ENCODE results near the gene TOMM70.

The TOMM70 gene

DNA sequence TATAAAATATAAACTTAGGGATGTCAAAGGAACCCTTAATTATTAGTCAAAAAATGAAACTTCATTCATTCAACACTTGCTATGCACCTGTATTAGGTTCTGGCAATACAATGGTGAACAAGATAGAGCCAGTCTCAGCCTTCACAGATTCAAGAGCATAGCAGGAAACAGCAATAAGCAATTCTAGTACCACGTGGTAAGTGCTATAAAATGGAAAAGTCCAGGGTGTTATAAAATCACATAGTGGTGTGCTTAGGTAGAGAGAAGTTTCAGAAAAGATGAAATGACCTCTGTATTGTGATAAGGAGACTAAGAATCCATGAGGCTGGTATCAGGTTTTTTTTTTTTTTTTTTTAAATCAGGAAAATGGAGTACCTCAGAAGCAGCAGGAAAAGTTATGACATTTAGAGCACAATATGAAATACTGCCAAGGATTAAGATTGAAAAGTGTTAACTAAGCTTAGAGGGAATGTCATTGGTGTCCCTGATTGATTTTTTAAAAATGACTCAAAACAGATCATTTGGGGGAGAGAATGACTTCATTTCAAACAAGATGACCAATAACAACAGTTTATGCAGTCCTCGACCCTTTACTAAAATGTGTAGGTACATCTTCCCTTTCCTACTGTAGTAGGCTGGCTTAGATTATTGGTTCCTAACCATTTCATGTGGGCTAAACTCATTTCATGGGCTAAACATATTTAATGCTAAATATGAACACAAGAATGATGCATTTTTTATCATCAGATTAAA lies 5.0 kb downstream of the TOMM70 start:
- Mint-ChIP-seq H3K27ac (no peak overlapping the region), H3K36me3 (ENCODE audit: low read depth) (peaks cover 47% of the 10 kb centered on the region)

DNA sequence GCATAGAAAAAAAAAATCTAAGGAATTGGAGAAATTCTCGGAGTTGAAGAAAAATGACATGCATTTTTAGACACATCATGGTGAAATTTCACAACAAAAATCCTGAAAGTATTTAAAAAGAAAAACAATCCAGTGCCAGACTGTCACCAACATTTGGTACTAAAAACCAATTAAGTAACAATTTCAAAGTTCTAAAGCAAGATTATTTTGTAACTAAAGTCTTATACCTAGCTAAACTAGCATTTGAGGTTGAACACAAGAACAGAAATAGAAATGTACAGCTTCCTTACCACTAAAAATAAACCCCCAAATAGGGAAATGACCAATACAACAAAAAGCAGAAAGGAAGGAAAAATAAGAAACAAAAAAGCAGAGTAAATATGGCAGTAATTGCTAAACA lies 11.9 kb downstream of the TOMM70 start:
- Mint-ChIP-seq H3K9me3 (peaks cover 23% of the 10 kb centered on the region), H3K4me3 (no peak overlapping the region), H3K27me3 (ENCODE audit: low read depth, poor library complexity) (peaks cover 2% of the 10 kb centered on the region), H3K4me1 (no peaks in the 10 kb centered on the region), H3K27ac (no peak overlapping the region), H3K36me3 (ENCODE audit: low read depth) (peaks cover 53% of the 10 kb centered on the region)
- TF ChIP-seq, protein P1, sequence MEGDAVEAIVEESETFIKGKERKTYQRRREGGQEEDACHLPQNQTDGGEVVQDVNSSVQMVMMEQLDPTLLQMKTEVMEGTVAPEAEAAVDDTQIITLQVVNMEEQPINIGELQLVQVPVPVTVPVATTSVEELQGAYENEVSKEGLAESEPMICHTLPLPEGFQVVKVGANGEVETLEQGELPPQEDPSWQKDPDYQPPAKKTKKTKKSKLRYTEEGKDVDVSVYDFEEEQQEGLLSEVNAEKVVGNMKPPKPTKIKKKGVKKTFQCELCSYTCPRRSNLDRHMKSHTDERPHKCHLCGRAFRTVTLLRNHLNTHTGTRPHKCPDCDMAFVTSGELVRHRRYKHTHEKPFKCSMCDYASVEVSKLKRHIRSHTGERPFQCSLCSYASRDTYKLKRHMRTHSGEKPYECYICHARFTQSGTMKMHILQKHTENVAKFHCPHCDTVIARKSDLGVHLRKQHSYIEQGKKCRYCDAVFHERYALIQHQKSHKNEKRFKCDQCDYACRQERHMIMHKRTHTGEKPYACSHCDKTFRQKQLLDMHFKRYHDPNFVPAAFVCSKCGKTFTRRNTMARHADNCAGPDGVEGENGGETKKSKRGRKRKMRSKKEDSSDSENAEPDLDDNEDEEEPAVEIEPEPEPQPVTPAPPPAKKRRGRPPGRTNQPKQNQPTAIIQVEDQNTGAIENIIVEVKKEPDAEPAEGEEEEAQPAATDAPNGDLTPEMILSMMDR (IDR thresholded peaks at IDR 0.05): no peak
- no peak for DNase-seq

More for the DNA sequence above, 5.0 kb downstream of the TOMM70 start:
- DNase-seq: no peak
- TF ChIP-seq, protein P1 (IDR thresholded peaks at IDR 0.05): no peak
- no peaks in the 10 kb centered on the region for H3K27me3 Mint-ChIP-seq (ENCODE audit: low read depth, poor library complexity)
- H3K9me3 Mint-ChIP-seq: no peaks in the 10 kb centered on the region
- H3K4me3 Mint-ChIP-seq: no peak overlapping the region
- H3K4me1 Mint-ChIP-seq: peaks cover 20% of the 10 kb centered on the region

DNA sequence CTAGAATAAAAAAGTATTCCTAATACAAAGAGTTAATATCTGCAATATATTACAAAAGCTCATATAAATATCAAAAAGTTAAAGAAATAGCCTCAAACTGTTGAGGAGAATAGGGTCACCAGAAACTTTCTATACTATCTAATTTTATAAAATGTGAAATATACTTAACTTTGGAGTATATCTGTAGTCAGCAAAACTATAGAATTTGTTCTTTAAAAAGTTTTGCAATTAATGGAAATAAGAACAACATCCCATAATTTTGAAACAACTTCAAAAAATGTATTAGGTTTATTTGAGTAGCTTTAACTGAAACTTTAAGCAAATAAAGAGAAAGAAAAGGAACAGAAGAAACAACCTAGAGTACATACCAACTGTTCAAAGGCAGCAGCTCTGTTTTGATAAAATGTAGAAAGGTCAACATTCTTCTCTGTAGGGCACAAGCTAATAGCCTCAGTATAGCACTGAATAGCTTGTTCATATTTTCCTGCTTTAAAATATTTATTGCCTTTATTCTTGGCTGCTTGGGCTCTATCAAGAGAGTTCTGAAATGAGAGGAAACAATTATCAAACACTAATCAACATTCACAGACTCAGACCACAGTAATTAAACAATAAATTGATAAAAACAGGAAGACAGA lies 14.3 kb downstream of the TOMM70 start:
- Mint-ChIP-seq H3K36me3 (ENCODE audit: low read depth) (peaks cover 45% of the 10 kb centered on the region), H3K4me3 (no peak overlapping the region), H3K4me1 (no peaks in the 10 kb centered on the region), H3K27ac (no peak overlapping the region), H3K27me3 (ENCODE audit: low read depth, poor library complexity) (peaks cover 2% of the 10 kb centered on the region), H3K9me3 (peaks cover 23% of the 10 kb centered on the region)
- TF ChIP-seq, protein P1 (IDR thresholded peaks at IDR 0.05): no peak
- DNase-seq: no peak

DNA sequence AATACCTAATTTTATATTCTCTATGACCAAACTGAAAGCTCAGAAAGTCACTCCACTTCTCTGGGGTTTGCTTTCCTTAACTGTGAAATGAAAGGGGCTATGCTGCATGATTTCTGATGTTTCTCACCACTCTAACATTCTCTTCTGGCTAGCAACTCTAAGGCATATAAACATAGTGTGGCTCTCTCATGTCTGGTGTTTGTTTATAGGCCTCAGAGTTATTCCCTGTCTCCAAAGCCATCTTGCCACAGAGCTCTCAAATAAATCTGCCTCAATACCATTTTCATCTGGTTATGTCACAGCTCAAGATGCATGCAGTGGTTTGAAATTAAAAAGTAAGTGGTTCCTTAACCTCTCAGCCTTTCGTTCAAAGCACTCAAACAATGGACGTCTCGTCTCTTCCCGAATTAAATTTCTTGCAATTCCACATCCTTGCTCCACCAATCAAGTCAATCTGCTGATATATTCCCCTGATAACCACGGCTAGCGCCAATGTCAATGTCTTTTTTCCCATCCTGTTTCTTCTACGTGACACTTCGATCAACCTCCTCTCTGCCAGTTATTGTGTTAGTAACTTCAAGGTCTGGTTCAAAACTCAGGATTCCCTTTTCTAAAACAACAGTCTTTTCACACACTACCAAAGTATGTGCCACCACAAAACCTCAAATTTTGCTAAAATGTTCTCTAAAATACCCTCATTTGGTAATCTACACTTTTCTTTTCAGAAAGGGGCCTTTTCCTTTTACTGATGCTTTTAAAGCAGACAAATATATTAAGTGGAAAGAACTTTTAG lies 16.0 kb downstream of the TOMM70 start:
- Mint-ChIP-seq H3K36me3 (ENCODE audit: low read depth) (peaks cover 52% of the 10 kb centered on the region), H3K4me3 (no peak overlapping the region), H3K4me1 (no peaks in the 10 kb centered on the region), H3K27ac (peak overlapping the region; percentile 11), H3K27me3 (ENCODE audit: low read depth, poor library complexity) (peaks cover 2% of the 10 kb centered on the region), H3K9me3 (peaks cover 16% of the 10 kb centered on the region)
- no peak for DNase-seq
- TF ChIP-seq, protein P1 (IDR thresholded peaks at IDR 0.05): no peak

DNA sequence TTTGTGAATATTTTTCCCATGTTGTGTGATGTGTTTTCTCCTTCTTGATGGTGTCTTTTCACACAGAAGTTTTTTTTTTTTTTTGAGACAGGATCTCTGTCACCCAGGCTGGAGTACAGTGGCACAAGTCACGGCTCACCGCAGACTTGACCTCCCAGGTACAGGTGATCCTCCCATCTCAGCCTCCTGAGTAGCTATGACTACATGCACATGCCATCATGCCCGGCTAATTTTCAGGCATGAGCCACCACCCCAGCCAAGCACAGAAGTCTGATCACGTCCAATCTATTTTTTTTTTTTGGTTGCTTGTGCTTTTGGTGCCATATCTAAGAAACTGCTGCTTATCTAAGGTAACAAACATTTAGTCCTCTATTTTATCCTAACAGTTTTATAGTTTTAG lies 24.6 kb downstream of the TOMM70 start:
- Mint-ChIP-seq H3K4me3 (no peak overlapping the region), H3K27me3 (ENCODE audit: low read depth, poor library complexity) (no peaks in the 10 kb centered on the region), H3K27ac (no peak overlapping the region), H3K4me1 (no peaks in the 10 kb centered on the region), H3K9me3 (no peaks in the 10 kb centered on the region), H3K36me3 (ENCODE audit: low read depth) (peaks cover 52% of the 10 kb centered on the region)
- TF ChIP-seq, protein P1 (IDR thresholded peaks at IDR 0.05): no peak
- no peak for DNase-seq
